ENCODE data around the gene XPNPEP2. TPM values are rescaled to one million over a fixed set of nuclear protein-coding genes. Genes with fewer than 3 reads are reported as not detected.

XPNPEP2 gene
- total and polyA plus RNA-seq, 9 of the 15 experiments (the other 6 are each of a cell fraction or from before 2014, with no cell fraction given): 0.03 to 0.19 (median 0.09) TPM; not detected in 5

DNA sequence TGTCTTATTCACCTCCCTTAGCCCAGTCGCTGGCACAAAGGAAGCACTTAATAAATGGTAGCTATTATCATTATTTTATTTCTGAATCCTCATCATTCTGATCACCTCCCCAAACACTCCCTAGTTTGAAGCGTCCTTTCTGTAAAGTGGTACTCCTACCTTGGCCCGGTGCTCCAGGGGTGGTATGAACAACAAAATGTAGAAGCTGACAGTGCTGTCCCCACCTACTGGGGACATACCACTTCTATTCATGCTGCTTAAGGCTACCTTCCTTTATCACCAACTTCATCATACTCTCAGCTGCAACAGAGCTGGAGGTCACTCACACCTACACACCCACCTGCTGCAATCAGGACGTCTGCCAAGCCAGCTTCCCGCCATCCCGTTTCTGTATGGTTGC is 43.2 kb upstream of the XPNPEP2 start (continued):
- TF ChIP-seq, protein P1, sequence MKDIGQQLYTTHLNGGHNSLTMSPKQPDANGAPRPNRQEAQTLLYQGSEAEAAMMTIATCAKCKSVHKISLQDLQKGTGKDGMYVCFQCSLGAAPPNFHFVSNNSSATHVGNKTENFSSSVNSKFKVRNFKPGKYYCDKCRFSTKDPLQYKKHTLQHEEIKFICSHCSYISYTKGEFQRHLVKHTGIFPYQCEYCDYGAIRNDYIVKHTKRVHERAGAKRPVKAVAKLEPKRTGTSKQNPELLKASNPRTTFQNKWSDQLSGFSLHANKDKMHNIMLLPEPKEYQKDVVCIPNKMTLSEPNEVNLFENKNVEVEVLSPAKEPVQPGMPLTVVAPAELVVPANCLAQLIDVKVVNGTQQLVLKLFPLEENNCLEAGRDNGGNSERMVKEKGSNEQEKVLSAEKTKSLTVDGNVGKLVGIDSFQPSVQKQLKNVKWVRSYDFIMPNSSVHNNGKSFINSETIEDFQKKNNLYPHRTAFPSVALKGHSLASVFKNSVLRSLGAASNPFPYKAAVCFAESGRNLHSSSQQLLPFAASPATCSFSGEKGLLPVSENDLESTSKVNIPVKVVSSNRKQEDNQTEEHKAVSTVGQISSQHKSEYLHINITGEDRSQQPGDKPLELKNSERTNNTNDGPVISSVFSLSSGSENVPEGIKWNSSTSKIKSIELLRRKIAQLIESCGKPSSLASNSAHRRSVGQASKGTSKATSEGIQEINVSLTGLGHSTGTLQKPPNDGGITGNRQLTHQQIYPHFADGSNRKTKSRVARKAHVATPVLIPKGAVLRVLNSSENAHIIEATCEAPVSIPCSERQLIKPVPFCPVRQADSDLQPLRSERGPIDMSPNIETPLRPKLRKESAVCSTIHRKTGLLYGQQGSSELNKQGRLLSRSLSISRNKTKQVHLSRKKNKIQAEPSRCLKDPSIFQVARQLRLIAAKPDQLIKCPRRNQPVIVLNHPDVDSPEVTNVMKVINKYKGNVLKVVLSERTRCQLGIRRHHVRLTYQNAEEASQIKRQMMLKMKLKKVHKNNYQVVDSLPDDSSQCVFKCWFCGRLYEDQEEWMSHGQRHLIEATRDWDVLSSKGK (CRISPR knock-in tag; IDR thresholded peaks at IDR 0.05): no peak
- TF ChIP-seq, protein P2, sequence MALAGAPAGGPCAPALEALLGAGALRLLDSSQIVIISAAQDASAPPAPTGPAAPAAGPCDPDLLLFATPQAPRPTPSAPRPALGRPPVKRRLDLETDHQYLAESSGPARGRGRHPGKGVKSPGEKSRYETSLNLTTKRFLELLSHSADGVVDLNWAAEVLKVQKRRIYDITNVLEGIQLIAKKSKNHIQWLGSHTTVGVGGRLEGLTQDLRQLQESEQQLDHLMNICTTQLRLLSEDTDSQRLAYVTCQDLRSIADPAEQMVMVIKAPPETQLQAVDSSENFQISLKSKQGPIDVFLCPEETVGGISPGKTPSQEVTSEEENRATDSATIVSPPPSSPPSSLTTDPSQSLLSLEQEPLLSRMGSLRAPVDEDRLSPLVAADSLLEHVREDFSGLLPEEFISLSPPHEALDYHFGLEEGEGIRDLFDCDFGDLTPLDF (CRISPR knock-in tag; IDR thresholded peaks at IDR 0.05): no peak
- TF ChIP-seq HOXB6 (CRISPR knock-in tag; IDR thresholded peaks at IDR 0.05; ENCODE audit: borderline replicate concordance) (no peak), ZNF764 (CRISPR knock-in tag; IDR thresholded peaks at IDR 0.05; ENCODE audit: low read depth) (no peak), ZC3H4 (CRISPR knock-in tag; IDR thresholded peaks at IDR 0.05; ENCODE audit: borderline replicate concordance) (no peak)

DNA sequence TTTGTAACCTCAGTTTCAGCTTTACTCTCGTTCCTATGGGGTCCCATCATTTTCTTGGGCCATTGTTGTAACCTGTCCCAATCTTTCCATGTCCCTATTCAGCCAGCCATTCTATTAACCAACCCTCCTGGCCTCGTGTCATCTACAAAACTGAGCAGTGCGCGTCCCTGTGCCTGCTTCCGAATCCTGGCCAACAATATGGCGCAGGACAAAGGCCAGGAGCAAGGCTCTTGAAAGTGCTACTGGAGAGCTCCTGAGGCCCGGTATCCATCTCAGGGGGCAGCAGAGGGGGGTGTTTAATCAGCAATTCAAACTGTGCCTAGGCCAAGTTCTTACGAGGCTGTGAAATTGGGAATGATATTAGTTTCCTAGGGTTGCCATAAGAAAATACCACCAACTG is 42.8 kb upstream of the XPNPEP2 start:
- Histone ChIP-seq H3K27me3 (ENCODE audit: control insufficient read depth in 2 of 2, insufficient read depth in 2 of 2, low read length in 2 of 2) (peaks cover 5 to 33% of the 10 kb centered on the region in 2 experiments), H3K36me3 (ENCODE audit: control insufficient read depth, insufficient read depth, low read length) (no peaks in the 10 kb centered on the region), H3K4me2 (ENCODE audit: insufficient read depth, low read length) (no peak overlapping the region), H3K79me2 (ENCODE audit: control insufficient read depth, insufficient read depth, low read length) (no peaks in the 10 kb centered on the region), H3K4me1 (replicated peaks in 1 of 2; ENCODE audit: control insufficient read depth in 2 of 2, insufficient read depth in 2 of 2, low read length in 2 of 2) (no peaks in the 10 kb centered on the region), H3K4me3 (no peak overlapping the region), H3K27ac (ENCODE audit: extremely low read depth, low read depth, low read length) (no peak overlapping the region), H3K9me3 (replicated peaks; ENCODE audit: control insufficient read depth, insufficient read depth, low read depth, low read length) (no peaks in the 10 kb centered on the region), H3K9me1 (ENCODE audit: control insufficient read depth, insufficient read depth, low read length) (no peaks in the 10 kb centered on the region), H3K9ac (ENCODE audit: insufficient read depth in 1 of 2, low read depth in 2 of 2, low read length in 2 of 2) (no peak overlapping the region), H2AFZ (ENCODE audit: low read depth, low read length) (no peak overlapping the region), H4K20me1 (replicated peaks; ENCODE audit: control insufficient read depth, insufficient read depth, low read length) (no peaks in the 10 kb centered on the region)
- 4% methylated on average over 8 of the region's 8 CpGs for WGBS (ENCODE audit: insufficient coverage, low coverage, missing lambda C conversion rate)
- ATAC-seq (no peak), DNase-seq (ENCODE audit: extremely low read depth in 1 of 4, low spot score in 3 of 4) (no peak), FAIRE-seq (no peak)
- in situ Hi-C loops (cut with MboI) (no loop called here), intact Hi-C loops (cut with micrococcal nuclease) (no loop called here)
- BruUV-seq (replicated peaks): no TSS peak
- ChIA-PET CTCF (ENCODE audit: low intra/inter-chr PET ratio) (no interaction called here), POLR2A (interaction anchor here (0.6 kb wide), 1 partner anchor 1528 kb away, joined by 4 read pairs; no protein-coding TSS in a partner anchor)
- TF ChIP-seq CAMTA2 (CRISPR knock-in tag; conservative IDR thresholded peaks at IDR 0.05) (no peak), ZNF197 (CRISPR knock-in tag; IDR thresholded peaks at IDR 0.05; ENCODE audit: low read depth) (no peak), DDX20 (tag; IDR thresholded peaks at IDR 0.05; ENCODE audit: low read depth) (no peak), TBL1XR1 (IDR thresholded peaks at IDR 0.05; ENCODE audit: low read length in 2 of 2) (no peak), COPS2 (conservative IDR thresholded peaks at IDR 0.05) (no peak), TARDBP (IDR thresholded peaks at IDR 0.05) (no peak)
- TF ChIP-seq, protein P3, sequence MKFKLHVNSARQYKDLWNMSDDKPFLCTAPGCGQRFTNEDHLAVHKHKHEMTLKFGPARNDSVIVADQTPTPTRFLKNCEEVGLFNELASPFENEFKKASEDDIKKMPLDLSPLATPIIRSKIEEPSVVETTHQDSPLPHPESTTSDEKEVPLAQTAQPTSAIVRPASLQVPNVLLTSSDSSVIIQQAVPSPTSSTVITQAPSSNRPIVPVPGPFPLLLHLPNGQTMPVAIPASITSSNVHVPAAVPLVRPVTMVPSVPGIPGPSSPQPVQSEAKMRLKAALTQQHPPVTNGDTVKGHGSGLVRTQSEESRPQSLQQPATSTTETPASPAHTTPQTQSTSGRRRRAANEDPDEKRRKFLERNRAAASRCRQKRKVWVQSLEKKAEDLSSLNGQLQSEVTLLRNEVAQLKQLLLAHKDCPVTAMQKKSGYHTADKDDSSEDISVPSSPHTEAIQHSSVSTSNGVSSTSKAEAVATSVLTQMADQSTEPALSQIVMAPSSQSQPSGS (CRISPR knock-in tag; IDR thresholded peaks at IDR 0.05): no peak
- TF ChIP-seq, protein P4, sequence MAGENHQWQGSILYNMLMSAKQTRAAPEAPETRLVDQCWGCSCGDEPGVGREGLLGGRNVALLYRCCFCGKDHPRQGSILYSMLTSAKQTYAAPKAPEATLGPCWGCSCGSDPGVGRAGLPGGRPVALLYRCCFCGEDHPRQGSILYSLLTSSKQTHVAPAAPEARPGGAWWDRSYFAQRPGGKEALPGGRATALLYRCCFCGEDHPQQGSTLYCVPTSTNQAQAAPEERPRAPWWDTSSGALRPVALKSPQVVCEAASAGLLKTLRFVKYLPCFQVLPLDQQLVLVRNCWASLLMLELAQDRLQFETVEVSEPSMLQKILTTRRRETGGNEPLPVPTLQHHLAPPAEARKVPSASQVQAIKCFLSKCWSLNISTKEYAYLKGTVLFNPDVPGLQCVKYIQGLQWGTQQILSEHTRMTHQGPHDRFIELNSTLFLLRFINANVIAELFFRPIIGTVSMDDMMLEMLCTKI (IDR thresholded peaks at IDR 0.05; ENCODE audit: partially characterized antibody): no peak

All from K562 (cell line).